ENCODE measurements around the gene YWHAG. TPM values are rescaled to one million over a fixed set of nuclear protein-coding genes. Genes with fewer than 3 reads are reported as not detected.
"Not testable (repeated sequence)": the region's sequence is repeated elsewhere in the genome, so short reads cannot be mapped to it uniquely, and the experiment has no call there.

Gene YWHAG
- total and polyA plus RNA-seq, 11 donors: 85.5 to 282 (median 189) TPM

DNA sequence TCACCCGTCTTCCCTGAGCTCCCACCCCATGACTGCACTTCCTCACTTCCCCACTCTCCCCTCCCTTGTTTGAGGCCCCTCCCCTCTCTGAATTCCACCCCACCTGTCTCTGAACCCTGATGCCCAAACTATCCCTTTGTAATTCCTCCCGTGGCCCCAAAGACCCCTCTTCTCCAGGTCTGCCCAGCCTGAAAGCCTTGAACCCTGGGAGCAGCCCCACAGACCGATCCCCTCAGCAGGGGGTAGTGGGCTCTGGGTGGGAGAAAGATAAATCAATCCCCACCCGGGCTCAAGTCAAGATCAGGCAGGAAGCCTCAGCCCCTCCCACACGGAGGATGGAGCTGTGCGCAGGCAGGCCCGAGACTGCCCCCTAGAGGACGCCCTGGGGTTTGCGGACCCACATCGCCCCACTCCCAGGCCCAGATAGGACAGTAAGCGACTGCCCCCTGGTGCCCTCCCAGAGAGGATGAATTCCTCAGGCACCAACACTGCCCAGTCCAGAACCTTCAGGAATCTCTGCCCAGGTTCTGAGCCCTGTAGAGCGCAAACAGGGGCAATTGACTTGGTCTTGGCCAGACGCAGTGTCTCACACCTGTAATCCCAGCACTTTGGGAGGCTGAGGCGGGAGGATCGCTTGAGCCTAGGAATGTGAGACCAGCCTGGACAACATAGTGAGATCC is 44.6 kb downstream of the YWHAG start:
- Histone ChIP-seq H3K4me1 (peaks cover 0 to 29% (median 15%) of the 10 kb centered on the region in 12 donors), H3K4me3 (no peak overlapping the region), H3K27me3 (no peaks in the 10 kb centered on the region), H3K36me3 (no peaks in the 10 kb centered on the region), H3K9me3 (no peaks in the 10 kb centered on the region), H3K27ac (peak overlapping the region in 3 of 12 donors; percentile 43 to 47 (median 46))
- peak; percentile 96 to 98 (median 96) for DNase-seq
- ATAC-seq: peak; percentile 48 to 75 (median 66)
- WGBS, 4 donors: 6 to 13% (median 7%) methylated on average over 9 to 15 of the region's 15 CpGs
- intact Hi-C loops (cut with DNase I): loop anchor here in 9 of 10 donors (1.0 to 2.0 kb wide), 4 partner anchors 23 to 136 kb away; no protein-coding TSS in a partner anchor
- peak in 1 of 2 donors; percentile 49 for TF ChIP-seq POLR2A (IDR thresholded peaks at IDR 0.05)
- peak; percentile 99 to 100 (median 100) for TF ChIP-seq CTCF (IDR thresholded peaks at IDR 0.05)

DNA sequence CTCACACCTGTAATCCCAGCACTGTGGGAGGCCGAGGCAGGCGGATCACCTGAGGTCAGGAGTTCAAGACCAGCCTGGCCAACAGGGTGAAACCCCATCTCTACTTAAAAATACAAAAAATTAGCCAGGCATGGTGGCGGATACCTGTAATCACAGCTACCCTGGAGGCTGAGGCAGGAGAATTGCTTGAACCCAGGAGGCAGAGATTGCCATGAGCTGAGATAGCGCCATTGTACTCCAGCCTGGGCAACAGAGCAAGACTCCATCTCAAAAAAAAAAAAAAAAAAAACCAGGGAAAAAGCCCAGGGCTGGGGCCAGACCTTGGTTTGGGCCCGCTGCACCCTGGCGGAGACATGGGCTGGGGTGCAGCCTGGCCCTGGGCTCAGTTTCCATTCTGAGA is 47.0 kb downstream of the YWHAG start:
- DNase-seq: peak in 2 of 5 donors; percentile 10 to 27
- peak overlapping the region in 1 of 12 donors; percentile 5 for H3K27ac ChIP-seq
- 92 to 98% (median 96%) methylated on average over 6 of the region's 6 CpGs for WGBS, 4 donors
- not testable (repeated sequence) for H3K4me3 ChIP-seq, H3K9me3 ChIP-seq, ATAC-seq, H3K27me3 ChIP-seq, H3K36me3 ChIP-seq
- intact Hi-C loops (cut with DNase I): loop anchor here in 2 of 10 donors (2.0 kb wide), 2 partner anchors 21 to 133 kb away; no protein-coding TSS in a partner anchor
- H3K4me1 ChIP-seq: peaks cover 0 to 25% (median 11%) of the 10 kb centered on the region in 12 donors

GRCh38 chr7:76310102-76310957 is 48.5 kb downstream of the YWHAG start:
- no peaks in the 10 kb centered on the region for H3K36me3 ChIP-seq
- 57 to 64% (median 63%) methylated on average over 20 to 21 of the region's 21 CpGs for WGBS, 4 donors
- intact Hi-C loops (cut with DNase I): no loop called here
- DNase-seq: peak in 1 of 5 donors; percentile 66
- peak overlapping the region in 7 of 12 donors; percentile 8 to 80 (median 41) for H3K27ac ChIP-seq
- H3K9me3 ChIP-seq: no peaks in the 10 kb centered on the region
- no peak overlapping the region for H3K4me3 ChIP-seq
- ATAC-seq: no peak
- TF ChIP-seq CTCF (IDR thresholded peaks at IDR 0.05) (no peak), POLR2A (IDR thresholded peaks at IDR 0.05) (no peak)
- H3K4me1 ChIP-seq: peaks cover 0 to 40% (median 24%) of the 10 kb centered on the region in 12 donors
- H3K27me3 ChIP-seq: no peaks in the 10 kb centered on the region

DNA sequence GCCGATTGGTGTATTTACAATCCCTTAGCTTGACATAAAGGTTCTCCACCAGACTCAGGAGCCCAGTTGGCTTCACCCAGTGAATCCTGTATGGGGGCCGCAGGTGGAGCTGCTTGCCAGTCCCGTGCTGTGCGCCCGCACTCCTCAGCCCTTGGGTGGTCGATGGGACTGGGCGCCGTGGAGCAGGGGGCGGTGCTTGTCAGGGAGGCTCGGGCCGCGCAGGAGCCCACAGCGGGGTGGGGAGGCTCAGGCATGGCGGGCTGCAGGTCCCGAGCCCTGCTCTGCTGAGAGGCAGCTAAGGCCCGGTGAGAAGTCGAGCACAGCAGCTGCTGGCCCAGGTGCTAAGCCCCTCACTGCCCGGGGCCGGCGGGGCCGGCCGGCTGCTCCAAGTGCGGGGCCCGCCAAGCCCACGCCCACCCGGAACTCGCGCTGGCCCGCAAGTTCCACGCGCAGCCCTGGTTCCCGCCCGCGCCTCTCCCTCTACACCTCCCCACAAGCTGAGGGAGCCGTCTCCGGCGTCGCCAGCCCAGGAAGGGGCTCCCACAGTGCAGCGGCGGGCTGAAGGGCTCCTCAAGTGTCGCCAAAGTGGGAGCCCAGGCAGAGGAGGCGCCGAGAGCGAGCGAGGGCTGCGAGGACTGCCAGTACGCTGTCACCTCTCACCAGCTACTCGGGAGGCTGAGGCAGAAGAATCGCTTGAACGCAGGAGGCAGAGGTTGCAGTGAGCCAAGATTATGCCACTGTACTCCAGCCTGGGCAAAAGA is 49.3 kb downstream of the YWHAG start:
- H3K27me3 ChIP-seq; H3K9me3 ChIP-seq; H3K4me3 ChIP-seq; H3K27ac ChIP-seq; intact Hi-C loops (cut with DNase I); H3K36me3 ChIP-seq; ATAC-seq: not testable (repeated sequence)
- peaks cover 0 to 48% (median 31%) of the 10 kb centered on the region in 12 donors for H3K4me1 ChIP-seq
- WGBS, 4 donors: 92 to 98% (median 97%) methylated on average over 26 to 50 of the region's 50 CpGs
- DNase-seq: peak in 1 of 5 donors; percentile 56

DNA sequence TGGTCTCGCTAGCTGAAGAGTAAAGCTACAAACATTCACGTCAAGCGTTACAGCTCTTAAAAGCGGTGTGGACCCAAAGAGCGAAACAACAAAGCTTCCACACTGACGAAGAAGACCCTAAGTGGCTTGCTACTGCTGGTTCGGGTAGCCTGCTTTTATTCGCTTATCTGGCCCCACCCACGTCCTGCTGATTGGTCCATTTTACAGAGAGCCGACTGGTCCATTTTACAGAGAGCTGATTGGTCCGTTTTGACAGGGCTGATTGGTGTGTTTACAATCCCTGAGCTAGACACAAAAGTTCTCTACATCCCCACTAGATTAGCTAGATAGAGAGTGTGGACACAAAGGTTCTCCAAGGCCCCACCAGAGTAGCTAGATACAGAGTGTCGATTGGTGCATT is 49.9 kb downstream of the YWHAG start:
- H3K27me3 ChIP-seq; DNase-seq; H3K4me3 ChIP-seq; intact Hi-C loops (cut with DNase I); ATAC-seq; H3K9me3 ChIP-seq: not testable (repeated sequence)
- Histone ChIP-seq H3K27ac (peak overlapping the region in 1 of 12 donors; percentile 100), H3K4me1 (peaks cover 0 to 51% (median 35%) of the 10 kb centered on the region in 12 donors), H3K36me3 (peaks cover 0 to 12% (median 8%) of the 10 kb centered on the region in 9 donors)
- WGBS, 4 donors: 87 to 95% (median 93%) methylated on average over 12 of the region's 12 CpGs

Data from heart left ventricle (tissue), 16 donors.